GM18907 (cell line): ENCODE data around the gene ST8SIA6.
"Not testable (repeated sequence)": the region's sequence is repeated elsewhere in the genome, so short reads cannot be mapped to it uniquely, and the experiment has no call there.

Experiments used
- ATAC-seq: cut with Tn5 transposase; IDR thresholded peaks from one replicate; pipeline ENCODE4 v1.9.1; 2021; ENCODE audit warnings: mild to moderate bottlenecking, moderate library complexity; ENCODE audit not compliant: unreplicated experiment

ST8SIA6 gene

DNA sequence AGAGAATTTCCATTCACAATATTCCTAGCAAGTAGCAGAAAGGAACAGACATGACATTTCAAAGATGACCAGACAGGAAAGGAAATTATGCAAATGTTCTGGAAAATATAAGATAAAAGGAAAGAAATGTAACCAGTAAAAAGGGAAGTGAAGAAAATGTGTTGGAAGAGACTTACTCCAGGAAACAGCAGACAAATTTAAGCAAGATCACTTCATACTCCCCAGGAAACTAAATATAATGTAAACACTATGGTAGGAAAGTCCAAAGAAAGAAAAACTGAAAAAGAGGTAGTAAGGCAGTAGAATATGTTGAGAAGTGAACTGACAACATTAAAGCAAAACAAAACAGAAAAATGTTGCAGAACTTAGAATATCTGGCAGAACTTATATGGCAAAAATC lies 6.4 kb upstream of the ST8SIA6 start:
- ATAC-seq = no peak

DNA sequence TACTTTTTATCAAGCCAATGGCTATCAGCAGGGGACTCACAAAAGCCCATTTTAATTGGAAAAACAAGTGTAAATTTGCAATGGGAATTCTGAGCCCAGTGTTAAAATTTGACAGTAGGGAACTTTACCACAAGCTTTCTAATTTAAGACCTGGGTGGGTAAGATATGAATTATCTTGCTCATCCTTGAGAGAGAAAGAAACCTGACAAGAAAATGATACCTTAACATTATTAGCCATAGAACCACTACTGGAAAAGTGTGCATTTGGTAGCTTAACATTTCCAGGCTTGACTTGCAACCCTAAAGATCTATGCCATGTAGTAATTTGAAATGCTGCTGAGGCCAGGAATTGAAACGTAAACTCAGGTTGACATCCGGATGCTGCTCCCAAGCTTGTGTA lies 2.7 kb upstream of the ST8SIA6 start:
- ATAC-seq = no peak

DNA sequence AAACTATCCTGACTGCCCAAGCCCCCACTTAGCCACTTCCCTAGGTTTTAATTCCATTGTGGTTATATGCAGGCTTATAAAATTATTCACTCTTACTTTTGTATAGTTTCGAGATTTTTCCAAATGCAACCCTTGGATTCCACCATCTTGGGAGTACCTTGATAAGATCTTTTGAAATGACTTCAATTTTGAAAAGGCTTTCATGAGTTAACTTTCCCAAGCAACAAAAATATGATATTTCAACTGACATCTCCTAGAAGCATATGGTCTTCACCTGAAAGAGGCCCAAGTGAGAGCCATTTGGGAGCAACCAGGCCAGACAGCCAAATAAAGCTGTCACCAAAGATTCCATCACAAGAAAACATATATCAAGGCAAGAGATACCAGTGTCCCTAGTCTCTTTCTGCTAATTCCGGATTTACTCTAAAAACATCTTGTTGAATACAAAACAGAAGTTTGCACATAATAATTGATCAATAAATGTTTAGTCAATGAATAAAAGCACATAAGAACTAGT lies 1.7 kb upstream of the ST8SIA6 start:
- no peak for ATAC-seq

DNA sequence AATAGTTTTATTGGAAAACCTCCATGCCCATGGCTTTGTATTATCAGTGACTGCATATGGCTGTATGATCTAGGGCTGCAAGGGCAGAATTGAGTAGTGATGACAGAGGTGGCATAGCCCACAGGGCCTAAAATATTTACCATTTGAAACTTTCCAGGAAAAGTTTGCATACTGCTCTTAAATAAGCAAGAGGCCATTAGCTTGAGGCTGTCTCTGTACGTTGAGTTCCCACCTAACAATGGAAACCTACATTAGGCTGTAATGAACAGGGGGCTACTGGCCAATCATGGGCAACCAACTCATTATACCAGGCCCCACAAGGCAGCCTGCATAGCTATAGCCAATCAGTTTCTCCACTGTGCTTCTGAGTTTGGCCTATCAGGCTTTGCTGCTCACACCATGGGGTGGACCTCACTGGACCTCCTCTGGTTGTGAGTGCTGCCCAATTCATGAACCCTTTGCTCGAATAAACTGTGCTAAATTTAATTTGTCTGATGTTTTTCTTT lies 673 bp upstream of the ST8SIA6 start:
- no peak for ATAC-seq

DNA sequence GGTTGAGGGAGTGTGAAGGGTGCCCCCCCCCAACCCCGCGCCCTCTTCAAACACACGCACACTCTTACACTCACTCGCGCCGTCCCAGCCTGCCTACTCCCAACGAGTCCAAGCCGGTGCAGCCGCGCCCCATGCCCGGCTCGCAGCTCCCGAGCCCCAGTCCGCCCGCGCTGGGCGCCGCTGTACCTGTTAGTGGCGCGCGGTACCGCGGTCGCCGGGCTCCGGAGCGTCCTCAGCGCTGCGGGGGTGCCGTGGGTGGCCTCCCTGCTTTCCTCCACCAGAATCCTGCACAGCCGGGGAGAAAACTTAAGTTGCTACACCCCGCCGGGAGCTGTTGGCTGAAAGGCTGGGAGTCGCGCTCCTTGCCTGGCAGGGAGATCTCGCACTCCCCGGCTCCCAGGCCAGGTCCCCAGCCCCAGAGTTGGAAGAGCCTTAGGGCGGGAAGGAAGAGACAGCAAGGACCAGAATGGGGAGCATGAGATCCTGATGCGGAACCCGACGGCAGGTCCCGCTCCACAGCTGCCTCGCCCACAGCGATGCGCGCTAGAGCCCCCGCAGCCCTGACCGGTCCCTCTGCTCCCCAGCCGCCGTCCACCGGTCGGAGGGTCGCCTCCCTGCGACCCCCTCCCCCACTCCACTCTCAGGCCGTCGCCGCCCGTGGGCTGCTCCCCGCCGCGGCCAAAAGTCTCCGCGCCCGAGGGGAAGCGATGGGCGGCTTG lies 863 bp downstream of the ST8SIA6 start:
- peak; percentile 41 for ATAC-seq

DNA sequence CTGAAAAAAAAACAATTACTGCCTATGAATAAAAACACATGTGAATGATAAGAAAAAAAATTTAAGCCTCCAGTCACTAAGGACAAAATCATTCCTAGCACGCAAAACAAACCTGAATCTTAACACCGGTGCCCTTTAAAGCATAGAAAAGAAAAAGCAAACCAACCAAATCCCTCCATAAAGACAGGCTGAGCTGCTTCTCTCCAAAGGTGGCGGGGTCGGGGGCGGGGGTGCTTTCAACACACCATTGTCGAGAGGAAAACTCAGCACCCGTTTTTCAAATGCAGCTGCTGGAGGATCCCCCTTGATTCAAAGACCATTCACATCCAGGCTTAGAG lies 1.4 kb downstream of the ST8SIA6 start:
- ATAC-seq = no peak

DNA sequence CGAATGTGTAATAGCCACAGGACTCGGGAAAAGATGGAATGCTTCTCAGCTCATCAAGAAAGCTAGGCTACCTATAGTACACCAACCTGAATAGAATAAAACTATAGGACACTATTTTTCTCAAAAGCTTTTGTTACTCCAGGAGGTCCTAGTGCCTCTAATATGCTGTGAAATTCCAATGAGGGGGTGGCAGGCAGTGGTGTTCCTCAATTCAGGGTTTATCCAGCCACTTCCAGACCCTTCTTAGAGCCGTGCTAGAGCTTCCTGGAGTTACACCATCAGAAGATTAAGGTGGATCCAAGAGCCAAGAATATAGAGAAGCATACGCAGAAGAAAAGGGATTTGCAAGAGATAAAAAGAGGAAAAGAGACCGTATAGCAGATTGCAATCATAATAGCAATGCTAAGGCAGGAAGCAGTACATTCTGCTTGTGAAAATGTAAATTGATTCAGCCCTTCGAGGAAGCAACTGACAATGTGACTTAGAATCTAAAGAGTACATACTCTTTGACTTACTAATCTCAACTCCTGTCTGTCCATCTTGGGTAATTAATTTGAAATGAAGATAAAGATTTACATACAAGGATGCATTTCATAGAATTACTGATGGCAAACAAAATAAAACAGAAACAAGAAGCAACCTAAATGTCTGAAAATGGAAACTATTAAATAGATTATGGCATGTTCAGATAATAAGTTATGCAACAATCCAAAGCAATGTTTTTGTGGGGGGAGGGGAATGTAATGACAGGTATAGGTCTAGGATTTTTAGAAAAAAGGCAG lies 2.1 kb downstream of the ST8SIA6 start:
- ATAC-seq = no peak

DNA sequence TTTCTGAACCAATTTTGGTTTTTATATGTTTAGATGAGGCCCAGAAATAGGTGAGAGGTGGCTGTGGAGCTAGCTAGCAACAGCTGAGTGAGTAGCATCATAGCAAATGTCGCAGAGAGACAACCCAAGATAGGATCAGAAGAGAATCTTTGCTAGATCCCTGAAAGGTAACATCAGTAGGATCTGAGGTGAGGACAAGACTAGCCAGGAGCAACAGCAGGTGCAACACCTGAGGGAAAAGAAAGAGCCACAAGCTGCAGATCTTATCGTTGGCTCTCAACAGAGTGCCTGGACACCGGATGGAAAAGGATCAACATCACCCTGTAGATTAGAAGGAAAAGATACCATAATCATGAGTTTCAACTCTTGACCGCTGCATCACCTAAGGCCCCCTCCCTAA lies 4.4 kb downstream of the ST8SIA6 start:
- ATAC-seq = no peak

DNA sequence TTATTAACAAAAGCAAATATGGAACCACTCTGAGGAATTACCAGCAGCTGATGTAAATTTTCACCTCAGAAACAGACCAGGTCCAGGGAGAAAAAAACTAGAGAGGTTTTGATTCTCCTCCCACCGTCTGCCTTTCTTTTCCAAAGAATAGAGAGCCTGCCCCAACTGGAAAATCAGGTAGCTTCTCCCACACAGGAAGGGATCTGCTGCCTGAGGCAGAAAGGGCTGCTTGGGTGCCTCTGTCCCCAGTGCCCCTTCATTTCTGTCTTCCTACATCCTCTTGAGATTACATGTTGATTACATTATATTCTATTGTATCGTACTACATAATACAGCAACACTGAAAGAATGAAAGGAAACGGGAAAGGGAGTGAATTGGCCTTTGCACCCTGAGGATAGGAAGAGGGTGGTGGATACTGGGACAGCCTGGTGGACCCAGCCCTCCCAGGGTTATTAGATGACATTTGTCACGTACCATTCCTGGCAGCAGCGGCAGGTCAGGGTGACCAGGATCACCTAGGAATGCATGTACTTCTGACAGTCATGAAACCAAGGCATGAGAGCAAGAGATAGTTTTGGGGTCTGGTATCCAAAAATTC lies 8.9 kb downstream of the ST8SIA6 start:
- ATAC-seq = no peak

DNA sequence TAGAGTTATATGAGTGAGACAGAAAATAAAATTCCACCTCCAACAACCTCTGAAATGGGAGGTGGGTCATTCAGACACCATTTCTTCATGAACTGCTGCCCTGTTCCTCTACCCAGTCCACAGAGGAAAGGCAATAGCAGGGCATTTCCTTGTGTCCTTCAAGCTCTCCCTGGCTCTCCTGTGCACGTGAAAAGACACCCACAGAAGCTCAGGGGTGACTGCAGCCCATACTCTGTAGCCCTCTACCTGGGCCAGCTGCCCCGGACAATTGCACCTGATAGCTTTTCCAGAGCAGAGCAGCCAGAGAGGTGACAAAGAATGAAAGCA lies 10.0 kb downstream of the ST8SIA6 start:
- no peak for ATAC-seq

DNA sequence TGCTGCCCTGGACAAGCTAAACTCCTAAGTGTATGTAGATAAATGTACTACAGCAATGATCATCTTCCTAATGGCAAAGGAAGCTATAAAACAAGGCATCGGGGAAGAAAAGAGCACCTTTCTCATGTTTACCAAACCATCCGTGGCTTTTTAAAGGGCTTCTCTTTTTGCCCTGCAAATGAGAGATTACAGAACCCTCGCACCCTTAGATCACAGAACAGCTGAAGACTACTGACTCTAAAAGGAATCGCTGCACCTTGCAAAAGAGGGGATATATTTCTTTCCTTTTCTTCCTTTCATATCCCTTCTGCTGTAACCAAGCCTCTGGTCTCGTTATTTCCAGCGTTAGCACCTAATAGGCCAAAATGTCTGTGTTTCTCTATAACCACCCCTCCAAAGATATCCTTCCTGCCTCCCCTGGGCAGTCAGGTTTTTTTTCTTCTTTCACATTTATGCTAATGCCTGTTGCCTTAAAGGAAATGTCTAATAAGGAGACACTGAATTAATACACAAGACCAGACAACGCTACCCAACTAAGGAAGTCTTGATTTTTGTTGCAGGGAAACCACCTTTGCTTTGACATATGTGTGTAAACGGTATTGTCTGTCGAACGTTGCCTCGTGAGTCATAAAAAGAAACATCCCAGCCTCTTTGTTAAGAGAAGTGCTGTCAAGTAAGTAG lies 10.5 kb downstream of the ST8SIA6 start:
- ATAC-seq = peak; percentile 89

DNA sequence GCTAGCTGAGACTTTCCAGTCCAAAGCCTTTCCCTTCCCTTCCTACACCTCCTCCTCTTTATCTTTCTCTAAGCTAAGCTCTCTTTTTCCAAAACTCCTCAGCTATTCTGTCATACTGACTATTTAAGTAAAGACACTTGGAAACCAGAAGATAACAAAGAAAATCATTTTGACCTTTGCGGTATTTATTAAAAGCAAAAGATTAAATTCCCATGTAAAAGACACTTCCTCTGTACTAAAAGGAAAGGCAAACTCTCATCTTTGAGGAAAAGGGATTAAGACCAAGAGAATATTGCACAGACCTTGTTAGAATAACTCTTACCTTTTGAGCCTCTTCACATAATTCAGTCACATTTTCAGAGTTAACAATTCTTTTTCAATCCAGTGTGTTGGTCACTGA lies 15.8 kb downstream of the ST8SIA6 start:
- ATAC-seq = no peak

DNA sequence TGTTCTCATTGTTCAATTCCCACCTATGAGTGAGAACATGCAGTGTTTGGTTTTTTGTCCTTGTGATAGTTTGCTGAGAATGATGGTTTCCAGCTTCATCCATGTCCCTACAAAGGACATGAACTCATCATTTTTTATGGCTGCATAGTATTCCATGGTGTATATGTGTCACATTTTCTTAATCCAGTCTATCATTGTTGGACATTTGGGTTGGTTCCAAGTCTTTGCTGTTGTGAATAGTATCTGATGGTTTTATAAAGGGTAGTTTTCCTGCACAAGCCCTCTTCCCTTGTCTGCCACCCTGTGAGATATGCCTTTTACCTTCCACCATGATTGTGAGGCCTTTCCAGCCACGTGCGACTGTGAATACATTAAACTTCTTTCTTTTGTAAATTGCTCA lies 17.8 kb downstream of the ST8SIA6 start:
- not testable (repeated sequence) for ATAC-seq

DNA sequence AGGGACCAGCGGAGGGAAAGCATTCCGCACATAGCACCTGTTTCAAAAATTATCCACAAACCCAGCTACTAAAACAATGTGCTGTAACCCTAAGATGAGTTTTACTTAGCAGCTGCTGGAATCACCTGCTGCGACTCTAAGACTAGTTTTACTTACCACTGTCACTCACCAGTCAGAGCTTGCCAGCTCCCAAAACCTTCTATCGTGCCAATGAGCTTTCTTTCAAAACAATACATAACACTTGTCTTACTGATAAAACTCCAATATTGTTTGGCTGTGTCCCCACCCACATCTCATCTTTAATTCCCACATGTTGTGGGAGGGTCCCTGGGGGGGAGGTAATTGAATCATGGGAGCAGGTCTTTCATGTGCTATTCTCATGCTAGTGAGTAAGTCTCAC lies 18.4 kb downstream of the ST8SIA6 start:
- no peak for ATAC-seq

DNA sequence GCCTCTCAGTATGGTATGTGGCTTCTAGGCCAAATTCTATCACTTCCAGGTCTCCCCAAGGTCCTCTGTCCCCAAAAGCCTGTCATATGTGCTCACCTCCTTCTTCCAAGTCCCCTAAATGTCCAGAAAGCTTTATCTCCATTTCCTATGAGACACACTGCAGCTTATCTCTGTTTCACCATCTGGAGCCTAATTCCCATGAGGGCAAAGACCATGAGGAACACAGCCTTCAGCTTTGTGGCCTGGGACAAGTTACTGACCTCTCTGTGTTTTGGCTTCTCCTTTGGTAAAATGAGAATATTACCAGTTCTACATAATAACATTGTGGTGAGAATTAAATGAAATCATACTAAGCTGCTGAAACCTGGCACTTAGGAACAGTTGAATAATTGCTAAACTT lies 19.2 kb downstream of the ST8SIA6 start:
- ATAC-seq = no peak

DNA sequence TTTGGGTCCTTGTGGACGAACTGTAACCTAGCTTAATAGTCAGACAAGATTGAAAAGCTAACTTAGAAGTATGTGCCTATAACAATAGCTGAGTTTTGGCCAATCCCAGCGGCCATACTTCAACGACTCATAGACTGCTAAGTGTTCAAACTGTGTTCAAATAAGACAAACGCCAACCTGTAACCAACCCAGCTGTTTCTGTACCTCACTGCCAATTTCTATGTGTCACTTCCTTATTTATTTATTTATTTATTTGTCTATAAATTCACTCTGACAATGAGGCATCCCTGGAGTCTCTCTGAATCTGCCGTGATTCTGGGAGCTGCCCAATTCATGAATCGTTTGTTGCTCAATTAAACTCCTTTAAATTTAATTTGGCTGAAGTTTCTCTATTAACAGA lies 21.7 kb downstream of the ST8SIA6 start:
- ATAC-seq = no peak

DNA sequence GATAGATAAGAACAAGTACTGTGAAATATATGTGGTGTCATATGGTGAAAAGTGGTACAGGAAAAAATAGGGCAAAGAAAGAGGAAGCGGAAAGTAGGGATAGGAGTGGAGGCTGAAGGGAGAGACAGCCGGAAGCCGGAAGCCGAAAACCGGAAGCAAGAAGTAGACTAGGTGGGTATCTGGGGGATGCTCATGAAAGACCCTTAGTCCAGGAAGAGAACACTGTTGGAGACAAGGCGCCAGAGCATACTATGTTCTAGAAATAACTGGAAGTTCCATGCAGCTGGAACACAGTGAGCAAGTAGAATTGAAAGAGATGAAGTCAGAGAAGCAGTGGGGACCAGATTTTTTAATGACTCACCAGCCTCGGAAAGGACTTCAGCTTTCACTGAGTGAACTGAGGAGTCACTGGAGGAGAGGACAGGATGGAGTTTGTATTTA lies 22.5 kb downstream of the ST8SIA6 start:
- no peak for ATAC-seq

DNA sequence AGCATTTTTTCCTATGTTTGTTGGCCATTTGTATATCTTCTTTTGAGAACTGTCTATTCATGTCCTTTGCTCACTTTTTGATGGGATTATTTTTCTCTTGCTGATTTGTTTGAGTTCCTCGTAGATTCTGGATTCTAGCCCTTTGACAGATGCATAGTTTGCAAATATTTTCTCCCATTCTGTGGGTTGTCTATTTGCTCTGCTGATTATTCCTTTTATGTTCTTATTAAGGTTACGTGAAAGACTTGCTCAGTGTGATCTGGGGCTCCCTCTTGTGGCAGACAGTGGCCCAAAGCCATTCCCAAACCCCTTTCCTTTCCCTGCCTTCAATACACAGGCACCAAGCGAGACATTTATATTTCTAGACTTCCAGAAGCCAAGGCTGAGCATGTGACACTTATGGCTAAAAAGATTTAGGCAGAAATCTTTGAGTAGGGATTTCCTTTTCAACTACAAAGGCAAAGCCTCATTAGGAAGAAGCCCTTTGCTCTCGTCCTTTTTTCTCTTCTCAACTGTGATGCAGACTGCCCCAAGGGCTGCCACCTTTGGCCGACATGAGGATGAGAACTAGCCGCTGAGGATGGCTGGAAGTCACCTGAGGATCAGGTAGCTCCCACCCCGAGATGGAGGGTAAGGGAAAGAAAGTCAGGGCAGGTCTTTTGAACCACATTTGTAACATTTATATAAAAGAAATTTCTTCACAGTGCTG lies 23.6 kb downstream of the ST8SIA6 start:
- no peak for ATAC-seq

DNA sequence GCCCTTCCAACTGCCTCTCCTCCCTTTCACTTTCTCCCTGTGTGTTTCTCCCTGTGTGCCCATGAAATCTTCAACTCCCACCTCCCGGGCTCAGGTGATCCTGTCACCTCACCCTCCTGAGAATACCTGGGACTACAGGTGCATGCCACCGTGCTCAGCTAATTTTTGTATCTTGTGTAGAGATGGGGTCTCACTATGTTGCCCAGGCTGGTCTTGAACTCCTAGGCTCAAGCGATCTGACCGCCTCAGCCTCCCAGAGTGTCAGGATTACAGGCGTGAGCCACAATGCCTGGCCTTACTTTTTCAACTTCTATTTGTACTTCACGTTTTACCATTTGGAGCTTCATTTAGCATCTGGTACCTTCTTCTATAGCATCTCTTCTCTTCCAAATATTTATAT lies 24.9 kb downstream of the ST8SIA6 start:
- ATAC-seq = no peak

DNA sequence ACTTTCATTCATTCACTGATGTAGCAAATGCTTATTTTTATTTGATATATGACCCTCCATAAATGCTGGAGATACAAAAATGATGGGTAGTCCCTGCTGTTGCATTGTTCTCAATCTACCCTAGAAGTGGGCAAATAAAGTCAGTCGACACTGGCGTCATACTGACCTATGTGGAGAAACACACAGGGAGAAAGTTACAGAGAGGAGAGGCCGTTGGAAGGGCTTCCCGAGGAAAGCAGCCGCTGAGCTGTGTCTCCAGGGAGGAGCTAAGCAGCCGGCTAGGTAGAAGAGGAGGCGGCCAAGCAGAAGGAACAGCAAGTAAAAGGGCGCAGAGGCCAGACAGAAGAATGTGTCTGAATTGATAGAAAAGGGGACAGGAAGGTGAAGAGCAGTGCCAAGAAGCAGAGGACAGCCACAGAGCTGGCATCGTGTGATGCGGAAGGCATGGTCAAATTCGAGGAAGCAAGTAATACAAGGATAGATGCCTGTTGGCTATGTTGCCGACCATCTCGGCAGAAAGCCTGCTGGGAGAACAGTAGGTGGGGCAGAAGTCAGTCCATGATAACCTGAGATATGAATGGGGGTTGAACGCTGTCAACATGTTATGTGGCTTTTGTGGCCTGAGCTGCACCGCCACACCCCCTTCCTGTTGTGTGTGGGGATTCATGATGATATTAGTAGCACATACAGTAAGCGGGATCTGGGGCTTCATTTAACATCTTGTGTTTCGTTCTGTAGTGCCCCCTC lies 25.9 kb downstream of the ST8SIA6 start:
- ATAC-seq = peak; percentile 81
